Measurements from ENCODE around the gene TRIM41.

DNA sequence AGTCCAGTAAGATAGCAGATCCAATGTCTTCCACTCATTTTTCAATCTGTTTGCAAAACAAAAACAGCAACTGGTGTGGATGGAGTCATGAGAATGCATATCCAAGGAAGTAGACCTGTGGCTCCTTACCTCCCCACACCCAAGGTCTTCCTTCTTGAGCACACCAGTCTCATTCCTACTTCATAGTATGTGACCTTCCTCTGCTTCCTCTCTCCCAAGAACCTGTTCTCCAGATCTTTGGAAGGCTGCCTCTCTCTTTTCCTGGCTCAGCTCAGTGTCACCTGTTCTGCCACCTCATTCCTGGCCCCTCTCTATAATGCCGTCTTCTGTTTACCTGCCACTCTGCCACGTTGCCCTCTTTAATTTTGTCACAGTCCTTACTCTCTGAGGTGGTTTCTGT is 10.1 kb upstream of the TRIM41 start:
- TF ChIP-seq, protein P1, sequence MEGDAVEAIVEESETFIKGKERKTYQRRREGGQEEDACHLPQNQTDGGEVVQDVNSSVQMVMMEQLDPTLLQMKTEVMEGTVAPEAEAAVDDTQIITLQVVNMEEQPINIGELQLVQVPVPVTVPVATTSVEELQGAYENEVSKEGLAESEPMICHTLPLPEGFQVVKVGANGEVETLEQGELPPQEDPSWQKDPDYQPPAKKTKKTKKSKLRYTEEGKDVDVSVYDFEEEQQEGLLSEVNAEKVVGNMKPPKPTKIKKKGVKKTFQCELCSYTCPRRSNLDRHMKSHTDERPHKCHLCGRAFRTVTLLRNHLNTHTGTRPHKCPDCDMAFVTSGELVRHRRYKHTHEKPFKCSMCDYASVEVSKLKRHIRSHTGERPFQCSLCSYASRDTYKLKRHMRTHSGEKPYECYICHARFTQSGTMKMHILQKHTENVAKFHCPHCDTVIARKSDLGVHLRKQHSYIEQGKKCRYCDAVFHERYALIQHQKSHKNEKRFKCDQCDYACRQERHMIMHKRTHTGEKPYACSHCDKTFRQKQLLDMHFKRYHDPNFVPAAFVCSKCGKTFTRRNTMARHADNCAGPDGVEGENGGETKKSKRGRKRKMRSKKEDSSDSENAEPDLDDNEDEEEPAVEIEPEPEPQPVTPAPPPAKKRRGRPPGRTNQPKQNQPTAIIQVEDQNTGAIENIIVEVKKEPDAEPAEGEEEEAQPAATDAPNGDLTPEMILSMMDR (IDR thresholded peaks at IDR 0.05): no peak
- no peak for TF ChIP-seq POLR2A (IDR thresholded peaks at IDR 0.05)

All from body of pancreas (tissue), 4 donors.